OCI-LY3 (cell line): ENCODE data around the gene EIF2B1.

Experiments used
- H2AFZ ChIP-seq: fragments of 200-600, 300-600 bp; shearing (Covaris generic); 2 replicates; pipeline ENCODE4 v1.6.0; 2014; ENCODE audit warnings: antibody characterized with exemption, low read depth, low read length
- H3K27ac ChIP-seq: fragments of 200-600, 300-600 bp; sonication (generic); 2 replicates; pipeline ENCODE4 v1.5.1; 2014; ENCODE audit warnings: mild to moderate bottlenecking, low read length, moderate library complexity, mixed read lengths
- H3K27me3 ChIP-seq: fragments of 200-600, 300-600 bp; sonication (generic); 2 replicates; pipeline ENCODE4 v1.6.1; 2014; ENCODE audit warnings: low read depth, low read length, mixed read lengths
- H3K36me3 ChIP-seq: fragments of 200-600, 300-600 bp; sonication (generic); replicated peaks from 2 replicates; pipeline ENCODE3; 2014; ENCODE audit warnings: low read depth, low read length, mixed read lengths
- H3K4me1 ChIP-seq: fragments of 300-600, 200-600 bp; sonication (generic); 2 replicates; pipeline ENCODE4 v1.6.1; 2014; ENCODE audit warnings: low read length, mixed read lengths
- H3K4me2 ChIP-seq: fragments of 200-600, 300-600 bp; sonication (generic); 2 replicates; pipeline ENCODE4 v1.6.1; 2014; ENCODE audit warnings: low read length, mixed read lengths
- H3K4me3 ChIP-seq: fragments of 300-600, 200-600 bp; sonication (generic); 2 replicates; pipeline ENCODE4 v1.5.1; 2014; ENCODE audit warnings: antibody characterized with exemption, mild to moderate bottlenecking, low read length, moderate library complexity
- H3K79me2 ChIP-seq: fragments of 300-600, 200-600 bp; shearing (Covaris generic); 2 replicates; pipeline ENCODE4 v1.6.1; 2014; ENCODE audit warnings: mild to moderate bottlenecking, low read length, mixed read lengths
- H3K9ac ChIP-seq: fragments of 300-600, 200-600 bp; shearing (Covaris generic); 2 replicates; pipeline ENCODE4 v1.6.0; 2014; ENCODE audit warnings: mild to moderate bottlenecking, low read length, moderate library complexity
- H3K9me3 ChIP-seq: fragments of 200-600, 300-600 bp; shearing (Covaris generic); 2 replicates; pipeline ENCODE4 v1.6.1; 2014; ENCODE audit warnings: low read length, mixed read lengths; ENCODE audit not compliant: insufficient read depth
- H4K20me1 ChIP-seq: fragments of 200-600, 300-600 bp; sonication (generic); 2 replicates; pipeline ENCODE4 v1.6.1; 2016; ENCODE audit warnings: low read length, mixed read lengths; ENCODE audit not compliant: insufficient read depth
- EZH2phosphoT487 ChIP-seq: fragments of 200-600 bp; shearing (Covaris generic); IDR thresholded peaks from 2 replicates; pipeline ENCODE4 v1.6.1; 2018; ENCODE audit warnings: antibody characterized with exemption, mixed run types, low read depth
- TF ChIP-seq, protein P1 (sequence below): fragments of 200-600, 300-600 bp; sonication (generic); IDR thresholded peaks from 2 replicates; pipeline ENCODE4 v1.5.1; 2014; ENCODE audit warnings: antibody characterized with exemption, low read length, low read depth

The EIF2B1 gene

GRCh38 chr12:123633379-123634141 lies at the start of gene EIF2B1, which contains the start of gene GTF2H3:
TSS of gene EIF2B1 (minus strand) at chr12:123633686. CDS start at chr12:123633557, 129 bp downstream.
TSS of gene GTF2H3 (plus strand) at chr12:123633829. CDS start at chr12:123633860, 31 bp downstream.
- Histone ChIP-seq H3K4me2 (peak within 1 kb of the TSS; percentile 97), H3K79me2 (peaks cover 55% of the 10 kb centered on the region), H3K36me3 (peaks cover 20% of the 10 kb centered on the region), H3K27me3 (no peaks in the 10 kb centered on the region), H3K4me3 (peak within 1 kb of the TSS; percentile 86), H3K9ac (peak within 1 kb of the TSS; percentile 84), H3K9me3 (no peaks in the 10 kb centered on the region), H4K20me1 (no peaks in the 10 kb centered on the region), H3K4me1 (peaks cover 10% of the 10 kb centered on the region), H2AFZ (peak within 1 kb of the TSS; percentile 70), H3K27ac (peak within 1 kb of the TSS; percentile 43)
- TF ChIP-seq, protein P1, sequence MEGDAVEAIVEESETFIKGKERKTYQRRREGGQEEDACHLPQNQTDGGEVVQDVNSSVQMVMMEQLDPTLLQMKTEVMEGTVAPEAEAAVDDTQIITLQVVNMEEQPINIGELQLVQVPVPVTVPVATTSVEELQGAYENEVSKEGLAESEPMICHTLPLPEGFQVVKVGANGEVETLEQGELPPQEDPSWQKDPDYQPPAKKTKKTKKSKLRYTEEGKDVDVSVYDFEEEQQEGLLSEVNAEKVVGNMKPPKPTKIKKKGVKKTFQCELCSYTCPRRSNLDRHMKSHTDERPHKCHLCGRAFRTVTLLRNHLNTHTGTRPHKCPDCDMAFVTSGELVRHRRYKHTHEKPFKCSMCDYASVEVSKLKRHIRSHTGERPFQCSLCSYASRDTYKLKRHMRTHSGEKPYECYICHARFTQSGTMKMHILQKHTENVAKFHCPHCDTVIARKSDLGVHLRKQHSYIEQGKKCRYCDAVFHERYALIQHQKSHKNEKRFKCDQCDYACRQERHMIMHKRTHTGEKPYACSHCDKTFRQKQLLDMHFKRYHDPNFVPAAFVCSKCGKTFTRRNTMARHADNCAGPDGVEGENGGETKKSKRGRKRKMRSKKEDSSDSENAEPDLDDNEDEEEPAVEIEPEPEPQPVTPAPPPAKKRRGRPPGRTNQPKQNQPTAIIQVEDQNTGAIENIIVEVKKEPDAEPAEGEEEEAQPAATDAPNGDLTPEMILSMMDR: no peak
- no peak for TF ChIP-seq EZH2phosphoT487

DNA sequence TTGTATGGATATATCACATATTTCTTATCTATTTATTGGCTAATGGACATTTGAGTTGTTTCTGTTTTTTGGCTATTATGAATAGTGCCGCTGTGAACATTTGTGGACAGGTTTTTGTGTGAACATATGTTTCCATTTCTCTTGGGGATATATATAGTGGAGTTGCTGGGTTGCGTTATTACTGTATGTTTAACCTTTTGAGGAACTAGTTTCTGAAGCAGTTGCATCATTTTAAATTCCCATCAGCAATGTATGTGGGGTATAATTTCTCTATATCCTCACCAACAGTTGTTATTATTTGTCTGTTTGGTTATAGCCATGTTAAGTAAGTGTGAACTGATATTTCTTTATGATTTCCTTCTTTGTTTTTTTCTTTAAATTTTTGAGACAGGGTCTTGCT lies 48.1 kb upstream of the EIF2B1 start:
- Histone ChIP-seq H3K4me1 (peaks cover 23% of the 10 kb centered on the region), H3K27me3 (no peaks in the 10 kb centered on the region), H3K4me3 (peak overlapping the region; percentile 29), H2AFZ (no peak overlapping the region), H3K4me2 (peak overlapping the region; percentile 60), H3K27ac (no peak overlapping the region), H3K9me3 (no peaks in the 10 kb centered on the region), H3K9ac (no peak overlapping the region), H4K20me1 (peaks cover 3% of the 10 kb centered on the region; the same call in 1 of the 2 replicates), H3K36me3 (no peaks in the 10 kb centered on the region), H3K79me2 (no peaks in the 10 kb centered on the region)
- TF ChIP-seq, protein P1: no peak
- TF ChIP-seq EZH2phosphoT487: no peak

- TF ChIP-seq EZH2phosphoT487: no peak
- TF ChIP-seq, protein P1: no peak
- peaks cover 21% of the 10 kb centered on the region for H3K4me1 ChIP-seq
- H3K36me3 ChIP-seq: no peaks in the 10 kb centered on the region
These were observed 45.5 kb upstream of the EIF2B1 start for GRCh38 chr12:123678981-123679380.

GRCh38 chr12:123676616-123677320 lies 43.3 kb upstream of the EIF2B1 start:
- no peak overlapping the region for H3K4me2 ChIP-seq
- no peaks in the 10 kb centered on the region for H3K27me3 ChIP-seq
- H3K36me3 ChIP-seq: no peaks in the 10 kb centered on the region
- peaks cover 3% of the 10 kb centered on the region; the same call in 1 of the 2 replicates for H4K20me1 ChIP-seq
- no peak overlapping the region for H3K27ac ChIP-seq
- TF ChIP-seq, protein P1: no peak
- TF ChIP-seq EZH2phosphoT487: no peak
- H3K9ac ChIP-seq: no peak overlapping the region
- H2AFZ ChIP-seq: no peak overlapping the region
- H3K79me2 ChIP-seq: no peaks in the 10 kb centered on the region
- H3K4me1 ChIP-seq: peaks cover 9% of the 10 kb centered on the region
- no peak overlapping the region for H3K4me3 ChIP-seq
- H3K9me3 ChIP-seq: no peaks in the 10 kb centered on the region

More at GRCh38 chr12:123678981-123679380, 45.5 kb upstream of the EIF2B1 start:
- H2AFZ ChIP-seq: no peak overlapping the region
- H4K20me1 ChIP-seq: peaks cover 3% of the 10 kb centered on the region; the same call in 1 of the 2 replicates
- H3K9ac ChIP-seq: no peak overlapping the region
- H3K4me3 ChIP-seq: no peak overlapping the region
- H3K4me2 ChIP-seq: no peak overlapping the region
- no peaks in the 10 kb centered on the region for H3K9me3 ChIP-seq
- no peaks in the 10 kb centered on the region for H3K79me2 ChIP-seq
- H3K27ac ChIP-seq: no peak overlapping the region
- no peaks in the 10 kb centered on the region for H3K27me3 ChIP-seq
